ENCODE data around the gene CHAT. TPM values are rescaled to one million over a fixed set of nuclear protein-coding genes. Genes with fewer than 3 reads are reported as not detected.

Gene CHAT
- total and polyA plus RNA-seq, 2 of the 13 experiments (the other 11 are each of a cell fraction or from before 2014, with no cell fraction given), result not detected

- H3K4me1 ChIP-seq (ENCODE audit: insufficient read depth, low read length), result 0 out of 2 replicates have a peak, but pooled peaks cover 3% of the 10 kb centered on the region
- no TSS peak for BruUV-seq (replicated peaks)
- 46% methylated on average over 2 of the region's 3 CpGs for WGBS (ENCODE audit: low lambda C conversion rate)
- FAIRE-seq (no peak), ATAC-seq (no peak), DNase-seq (ENCODE audit: low spot score) (no peak)
- CTCF ChIA-PET (ENCODE audit: low intra/inter-chr PET ratio, low total read pairs), result no interaction called here
- no peak overlapping the region for H3K4me3 ChIP-seq (replicated peaks in 1 of 3; ENCODE audit: insufficient read depth in 1 of 3, low read depth in 2 of 3, low read length in 3 of 3)
- no peak overlapping the region for H3K9ac ChIP-seq (ENCODE audit: insufficient read depth, low read depth, low read length)
- no peak overlapping the region for H3K4me2 ChIP-seq (ENCODE audit: low read depth, low read length)
- no peaks in the 10 kb centered on the region for H3K36me3 ChIP-seq (replicated peaks in 1 of 2; ENCODE audit: control insufficient read depth in 1 of 2, insufficient read depth in 2 of 2, low read length in 2 of 2)
- H3K27me3 ChIP-seq (ENCODE audit: control insufficient read depth in 1 of 2, insufficient read depth in 2 of 2, low read length in 2 of 2), result 0 out of 5 replicates have a peak, but pooled peaks cover 0 to 6% of the 10 kb centered on the region in 2 experiments
- POLR2A ChIA-PET, result no interaction called here
- intact Hi-C loops (cut with micrococcal nuclease; ENCODE audit: unreplicated experiment), result no loop called here
- H2AFZ ChIP-seq (ENCODE audit: low read length), result no peak overlapping the region
- in situ Hi-C loops (cut with HindIII; ENCODE audit: extremely low pct_ligation_motif_present, low pct_unique_long_range_greater_than_20kb), result loop anchor here (25.0 kb wide), 1 partner anchor 634 kb away; no protein-coding TSS in a partner anchor
- H3K79me2 ChIP-seq (ENCODE audit: insufficient read depth, low read length), result no peaks in the 10 kb centered on the region
- TF ChIP-seq CCDC6 (CRISPR knock-in tag; IDR thresholded peaks at IDR 0.05) (no peak), POLR2AphosphoS2 (IDR thresholded peaks at IDR 0.05; ENCODE audit: low read depth, low read length) (no peak), ZNF263 (CRISPR knock-in tag; IDR thresholded peaks at IDR 0.05) (no peak), HOXA7 (CRISPR knock-in tag; IDR thresholded peaks at IDR 0.05) (no peak), ZNF275 (CRISPR knock-in tag; IDR thresholded peaks at IDR 0.05; ENCODE audit: borderline replicate concordance) (no peak), RFX5 (IDR thresholded peaks at IDR 0.05; ENCODE audit: low read depth, low read length) (no peak), ZNF674 (CRISPR knock-in tag; IDR thresholded peaks at IDR 0.05; ENCODE audit: low read depth) (no peak), MIXL1 (CRISPR knock-in tag; IDR thresholded peaks at IDR 0.05) (no peak), ZNF446 (CRISPR knock-in tag; IDR thresholded peaks at IDR 0.05) (no peak), GMEB2 (CRISPR knock-in tag; IDR thresholded peaks at IDR 0.05; ENCODE audit: low read depth) (no peak), RFX1 (IDR thresholded peaks at IDR 0.05) (no peak), ZFP82 (CRISPR knock-in tag; IDR thresholded peaks at IDR 0.05; ENCODE audit: borderline replicate concordance) (no peak), ONECUT2 (CRISPR knock-in tag; IDR thresholded peaks at IDR 0.05) (no peak), ZBTB8A (CRISPR knock-in tag; IDR thresholded peaks at IDR 0.05; ENCODE audit: borderline replicate concordance, low read depth) (no peak), ZNF672 (CRISPR knock-in tag; IDR thresholded peaks at IDR 0.05) (no peak), JUND (CRISPR knock-in tag; IDR thresholded peaks at IDR 0.05) (no peak)
- H3K27ac ChIP-seq (ENCODE audit: extremely low read length, insufficient read depth, low read length), result no peak overlapping the region
- H4K20me1 ChIP-seq (ENCODE audit: insufficient read depth, low read length), result no peaks in the 10 kb centered on the region
- H3K9me3 ChIP-seq (ENCODE audit: low read length), result no peaks in the 10 kb centered on the region
Measured at GRCh38 chr10:49578392-49578791, 35.4 kb upstream of the CHAT start.

Measured in HepG2 (cell line).